NB4 (cell line): Measurements from ENCODE around the gene GNG7.
"Not testable (repeated sequence)": the region's sequence is repeated elsewhere in the genome, so short reads cannot be mapped to it uniquely, and the experiment has no call there.

ENCODE experiments used
- DNase-seq: peaks from one replicate; pipeline ENCODE4 v3.0.0; 2010; ENCODE audit warnings: low read depth
- H3K4me3 ChIP-seq: one replicate; pipeline ENCODE4 v1.5.1; 2011; ENCODE audit warnings: mild to moderate bottlenecking, low read depth, low read length, moderate library complexity
- MYC ChIP-seq: IDR thresholded peaks from 2 replicates; pipeline ENCODE4 v1.6.1; 2011; ENCODE audit warnings: low read depth, low read length
- POLR2A ChIP-seq: IDR thresholded peaks from 2 replicates; pipeline ENCODE4 v1.6.1; 2011; ENCODE audit warnings: mild to moderate bottlenecking; ENCODE audit not compliant: insufficient read length; ENCODE audit errors: extremely low read depth
- TF ChIP-seq, protein P1 (sequence below): IDR thresholded peaks from one replicate; pipeline ENCODE4 v1.5.1; 2012; ENCODE audit warnings: low read depth, low read length
- TF ChIP-seq, protein P2 (sequence below): IDR thresholded peaks from 2 replicates; pipeline ENCODE4 v1.6.1; 2011; ENCODE audit warnings: low read depth, low read length

GNG7 gene

DNA sequence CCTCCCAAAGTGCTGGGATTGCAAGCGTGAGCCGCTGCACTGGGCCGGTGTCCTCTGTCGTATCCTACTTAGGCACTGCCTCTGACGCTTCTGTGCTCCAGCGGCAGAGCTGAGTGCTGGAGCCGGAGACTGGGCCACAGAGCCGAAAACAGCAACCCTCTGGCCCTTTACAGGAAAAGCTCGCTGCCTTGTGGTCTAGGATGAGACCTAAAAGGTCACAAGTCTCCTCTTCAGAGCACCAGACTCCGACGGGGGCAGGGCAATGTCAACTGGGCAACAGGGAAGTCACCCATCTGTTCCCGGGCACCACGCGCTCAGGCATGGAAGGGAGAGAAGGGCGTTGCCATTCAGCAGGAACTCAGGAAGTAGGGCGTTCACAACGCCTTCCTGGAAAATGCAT lies 134.9 kb downstream of the GNG7 start:
- TF ChIP-seq MYC (no peak), POLR2A (no peak)
- TF ChIP-seq, protein P1, sequence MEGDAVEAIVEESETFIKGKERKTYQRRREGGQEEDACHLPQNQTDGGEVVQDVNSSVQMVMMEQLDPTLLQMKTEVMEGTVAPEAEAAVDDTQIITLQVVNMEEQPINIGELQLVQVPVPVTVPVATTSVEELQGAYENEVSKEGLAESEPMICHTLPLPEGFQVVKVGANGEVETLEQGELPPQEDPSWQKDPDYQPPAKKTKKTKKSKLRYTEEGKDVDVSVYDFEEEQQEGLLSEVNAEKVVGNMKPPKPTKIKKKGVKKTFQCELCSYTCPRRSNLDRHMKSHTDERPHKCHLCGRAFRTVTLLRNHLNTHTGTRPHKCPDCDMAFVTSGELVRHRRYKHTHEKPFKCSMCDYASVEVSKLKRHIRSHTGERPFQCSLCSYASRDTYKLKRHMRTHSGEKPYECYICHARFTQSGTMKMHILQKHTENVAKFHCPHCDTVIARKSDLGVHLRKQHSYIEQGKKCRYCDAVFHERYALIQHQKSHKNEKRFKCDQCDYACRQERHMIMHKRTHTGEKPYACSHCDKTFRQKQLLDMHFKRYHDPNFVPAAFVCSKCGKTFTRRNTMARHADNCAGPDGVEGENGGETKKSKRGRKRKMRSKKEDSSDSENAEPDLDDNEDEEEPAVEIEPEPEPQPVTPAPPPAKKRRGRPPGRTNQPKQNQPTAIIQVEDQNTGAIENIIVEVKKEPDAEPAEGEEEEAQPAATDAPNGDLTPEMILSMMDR, result no peak
- TF ChIP-seq, protein P2, sequence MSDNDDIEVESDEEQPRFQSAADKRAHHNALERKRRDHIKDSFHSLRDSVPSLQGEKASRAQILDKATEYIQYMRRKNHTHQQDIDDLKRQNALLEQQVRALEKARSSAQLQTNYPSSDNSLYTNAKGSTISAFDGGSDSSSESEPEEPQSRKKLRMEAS, result no peak
- H3K4me3 ChIP-seq, result no peak overlapping the region
- DNase-seq, result no peak

DNA sequence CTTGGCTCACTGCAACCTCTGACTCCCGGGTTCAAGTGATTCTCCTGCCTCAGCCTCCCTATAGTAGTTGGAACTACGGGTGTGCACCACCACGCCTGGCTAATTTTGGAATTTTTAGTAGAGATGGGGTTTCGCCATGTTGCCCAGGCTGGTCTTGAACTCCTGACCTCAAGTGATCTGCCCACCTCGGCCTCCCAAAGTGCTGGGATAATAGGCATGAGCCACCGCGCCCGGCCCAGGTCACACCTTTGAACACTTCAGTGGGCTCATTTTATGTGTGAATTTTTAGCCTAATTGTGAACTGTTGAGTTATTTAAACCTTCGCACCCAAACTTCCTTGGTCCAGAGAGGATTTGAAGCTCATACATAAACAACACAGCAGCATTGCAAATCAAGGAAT lies 138.9 kb downstream of the GNG7 start:
- not testable (repeated sequence) for DNase-seq, H3K4me3 ChIP-seq

DNA sequence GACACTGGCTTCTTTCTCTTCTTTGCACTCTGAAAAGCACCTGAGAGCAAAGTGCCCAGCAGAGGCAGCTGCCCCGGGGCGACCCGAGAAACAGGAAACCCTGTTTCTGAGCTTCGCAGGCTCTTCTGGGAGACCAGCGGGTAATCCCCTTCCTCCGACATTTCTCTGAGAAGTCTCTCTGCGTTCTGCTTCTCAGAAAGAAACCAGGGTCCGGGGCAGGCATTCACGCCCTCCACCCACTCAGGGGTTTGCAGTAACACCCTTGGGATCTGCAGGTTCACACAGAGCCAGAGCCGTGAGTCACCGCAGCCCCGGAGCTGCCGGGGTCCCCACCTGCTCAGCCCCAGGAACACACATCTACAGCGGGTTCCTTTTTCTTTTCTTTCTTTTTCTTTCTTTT lies 140.6 kb downstream of the GNG7 start:
- DNase-seq, result peak; percentile 49
- TF ChIP-seq, protein P2, result no peak
- TF ChIP-seq POLR2A, result no peak
- TF ChIP-seq, protein P1, result no peak
- peak overlapping the region; percentile 32 for H3K4me3 ChIP-seq

DNA sequence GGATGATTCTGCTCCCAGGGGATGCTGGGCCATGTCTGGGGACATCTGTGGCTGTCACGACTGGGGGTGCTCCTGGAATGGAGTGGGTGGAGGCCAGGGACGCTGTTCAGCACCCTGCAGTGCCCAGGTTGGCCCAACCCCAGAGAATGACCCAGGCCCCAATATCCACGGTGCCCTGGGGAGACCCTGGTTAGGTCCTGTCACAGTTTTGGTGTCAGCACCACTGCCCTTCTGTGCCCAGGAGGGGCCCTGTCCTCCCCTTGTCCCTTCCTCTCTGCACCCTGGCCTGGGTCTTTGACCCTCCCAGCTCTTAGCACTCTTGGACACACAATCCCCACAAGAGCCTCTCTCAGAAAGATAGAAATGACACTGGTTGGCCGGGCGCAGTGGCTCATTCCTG lies 141.3 kb downstream of the GNG7 start:
- H3K4me3 ChIP-seq, result no peak overlapping the region
- TF ChIP-seq MYC (no peak), POLR2A (no peak)
- TF ChIP-seq, protein P1, result no peak
- TF ChIP-seq, protein P2, result no peak
- DNase-seq, result no peak

DNA sequence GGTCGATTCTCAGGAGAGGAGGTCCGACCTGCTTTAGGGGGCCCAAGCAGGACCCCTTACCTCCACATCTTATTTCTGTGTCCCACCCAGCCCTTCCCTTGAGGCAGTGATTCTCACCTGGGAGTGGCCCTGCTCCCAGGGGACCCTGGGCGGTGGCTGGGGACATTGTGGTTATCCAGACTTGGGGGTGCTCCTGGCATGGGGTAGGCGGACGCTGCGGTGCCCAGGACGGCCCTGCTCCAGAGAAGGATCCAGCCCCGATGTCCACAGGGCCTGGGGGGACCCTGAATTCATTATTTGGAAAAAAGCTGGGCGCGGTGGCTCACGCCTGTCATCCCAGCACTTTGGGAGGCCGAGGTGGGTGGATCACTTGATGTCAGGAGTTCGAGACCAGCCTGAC lies 142.1 kb downstream of the GNG7 start:
- TF ChIP-seq POLR2A, result no peak
- TF ChIP-seq, protein P2, result no peak
- TF ChIP-seq, protein P1, result no peak
- no peak for TF ChIP-seq MYC
- no peak overlapping the region for H3K4me3 ChIP-seq
- DNase-seq, result no peak

DNA sequence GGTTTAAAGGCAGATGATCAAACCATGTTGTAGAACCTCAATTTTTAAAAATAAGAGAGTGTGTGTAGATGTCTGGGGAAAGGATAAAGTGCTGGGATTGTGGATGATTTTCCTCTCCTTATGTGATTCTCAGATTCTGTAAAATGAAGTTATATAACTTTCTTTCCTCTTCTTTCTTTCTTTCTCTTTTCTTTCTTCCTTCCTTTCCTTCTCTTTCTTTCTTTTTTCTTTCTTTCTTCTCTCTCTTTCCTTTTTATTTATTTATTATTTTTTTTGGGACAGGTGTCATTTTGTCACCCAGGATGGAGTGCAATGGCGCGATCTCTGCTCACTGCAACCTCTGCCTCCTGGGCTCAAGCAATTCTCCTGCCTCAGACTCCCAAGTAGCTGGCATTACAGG lies 144.0 kb downstream of the GNG7 start:
- H3K4me3 ChIP-seq, result no peak overlapping the region
- no peak for DNase-seq
- TF ChIP-seq, protein P2, result no peak
- TF ChIP-seq, protein P1, result no peak
- TF ChIP-seq MYC (no peak), POLR2A (no peak)

DNA sequence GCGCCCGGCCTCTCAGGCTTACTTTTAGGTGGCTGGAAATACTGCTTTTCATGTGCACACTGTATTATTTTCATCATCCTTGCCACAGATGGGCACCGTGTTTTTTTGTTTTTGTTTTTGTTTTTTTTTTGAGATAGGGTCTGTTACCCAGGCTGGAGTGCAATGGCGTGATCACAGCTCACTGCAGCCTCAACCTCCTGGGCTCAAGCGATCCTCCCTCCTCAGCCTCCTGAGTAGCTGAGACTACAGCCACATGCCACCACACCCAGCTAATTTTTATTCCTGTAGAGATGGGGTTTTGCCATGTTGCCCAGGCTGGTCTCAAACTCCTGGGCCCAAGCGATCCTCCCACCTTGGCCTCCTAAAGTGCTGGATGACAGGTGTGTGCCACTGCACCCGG lies 144.4 kb downstream of the GNG7 start:
- DNase-seq, H3K4me3 ChIP-seq: not testable (repeated sequence)
